Neutrophil (primary cell): ENCODE results near the gene PODXL2.

Experiments used
- H3K27ac ChIP-seq: fragments of 200-600 bp; sonication (generic); 2 replicates; pipeline ENCODE4 v1.5.1; 2016; ENCODE audit warnings: mild to moderate bottlenecking, moderate library complexity
- H3K27me3 ChIP-seq: fragments of 200-600 bp; sonication (generic); 2 replicates; pipeline ENCODE4 v1.6.0; 2016; ENCODE audit warnings: mild to moderate bottlenecking
- H3K36me3 ChIP-seq: fragments of 200-600 bp; sonication (generic); 2 replicates; pipeline ENCODE4 v1.5.1; 2017
- H3K4me1 ChIP-seq, 2 experiments: fragments of 200-600 bp in 1 of 2; sonication (generic) in 1 of 2; 1 replicate in 1 of 2; 2 replicates in 1 of 2; pipeline versions ENCODE4 v1.5.1 to v1.6.1; 2013 to 2016; ENCODE audit warnings: low read depth in 1 of 2, low read length in 1 of 2, mild to moderate bottlenecking in 1 of 2, moderate library complexity in 1 of 2; ENCODE audit not compliant: control insufficient read depth in 1 of 2, insufficient read depth in 1 of 2
- H3K4me3 ChIP-seq, 2 experiments: fragments of 200-600 bp in 1 of 2; sonication (generic) in 1 of 2; 1 replicate in 1 of 2; 2 replicates in 1 of 2; pipeline ENCODE4 v1.5.1; 2013 to 2016; ENCODE audit warnings: low read depth in 1 of 2, low read length in 1 of 2, mild to moderate bottlenecking in 1 of 2, moderate library complexity in 1 of 2
- H3K9me3 ChIP-seq: fragments of 200-600 bp; sonication (generic); 2 replicates; pipeline ENCODE4 v1.5.1; 2016
- TF ChIP-seq, protein P1 (sequence below): fragments of 200-600 bp; sonication (generic); IDR thresholded peaks from 2 replicates; pipeline ENCODE4 v1.5.1; 2016; ENCODE audit warnings: antibody characterized with exemption

Gene PODXL2

DNA sequence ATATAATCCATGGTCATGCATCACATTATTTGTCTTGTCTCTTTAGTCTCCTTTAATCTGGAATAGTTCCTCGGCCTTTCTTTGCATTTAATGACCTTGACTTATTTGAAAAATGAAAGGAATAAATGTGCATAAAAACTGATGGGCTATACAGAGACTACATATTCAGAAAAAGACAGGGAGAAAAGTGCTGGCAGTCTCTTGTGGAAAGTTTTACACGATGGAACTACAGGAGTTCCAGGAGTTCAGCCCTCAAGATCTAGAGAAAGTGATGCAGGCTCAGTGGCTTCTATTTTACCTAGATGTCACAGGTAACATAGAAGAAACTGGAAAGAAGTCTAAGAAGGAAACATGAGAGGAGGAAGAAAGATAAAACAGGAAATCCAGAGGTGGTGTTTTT lies 36.2 kb downstream of the PODXL2 start:
- Histone ChIP-seq H3K27ac (no peak overlapping the region), H3K4me3 (no peak overlapping the region), H3K27me3 (no peaks in the 10 kb centered on the region), H3K4me1 (no peaks in the 10 kb centered on the region), H3K9me3 (no peaks in the 10 kb centered on the region), H3K36me3 (no peaks in the 10 kb centered on the region)
- TF ChIP-seq, protein P1, sequence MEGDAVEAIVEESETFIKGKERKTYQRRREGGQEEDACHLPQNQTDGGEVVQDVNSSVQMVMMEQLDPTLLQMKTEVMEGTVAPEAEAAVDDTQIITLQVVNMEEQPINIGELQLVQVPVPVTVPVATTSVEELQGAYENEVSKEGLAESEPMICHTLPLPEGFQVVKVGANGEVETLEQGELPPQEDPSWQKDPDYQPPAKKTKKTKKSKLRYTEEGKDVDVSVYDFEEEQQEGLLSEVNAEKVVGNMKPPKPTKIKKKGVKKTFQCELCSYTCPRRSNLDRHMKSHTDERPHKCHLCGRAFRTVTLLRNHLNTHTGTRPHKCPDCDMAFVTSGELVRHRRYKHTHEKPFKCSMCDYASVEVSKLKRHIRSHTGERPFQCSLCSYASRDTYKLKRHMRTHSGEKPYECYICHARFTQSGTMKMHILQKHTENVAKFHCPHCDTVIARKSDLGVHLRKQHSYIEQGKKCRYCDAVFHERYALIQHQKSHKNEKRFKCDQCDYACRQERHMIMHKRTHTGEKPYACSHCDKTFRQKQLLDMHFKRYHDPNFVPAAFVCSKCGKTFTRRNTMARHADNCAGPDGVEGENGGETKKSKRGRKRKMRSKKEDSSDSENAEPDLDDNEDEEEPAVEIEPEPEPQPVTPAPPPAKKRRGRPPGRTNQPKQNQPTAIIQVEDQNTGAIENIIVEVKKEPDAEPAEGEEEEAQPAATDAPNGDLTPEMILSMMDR, result no peak

GRCh38 chr3:127665586-127665985 lies 36.6 kb downstream of the PODXL2 start:
- no peaks in the 10 kb centered on the region for H3K4me1 ChIP-seq
- no peak overlapping the region for H3K4me3 ChIP-seq
- no peaks in the 10 kb centered on the region for H3K9me3 ChIP-seq
- no peaks in the 10 kb centered on the region for H3K36me3 ChIP-seq
- TF ChIP-seq, protein P1, result no peak
- H3K27ac ChIP-seq, result no peak overlapping the region
- H3K27me3 ChIP-seq, result no peaks in the 10 kb centered on the region

- H3K4me1 ChIP-seq, result peaks cover 6 to 7% of the 10 kb centered on the region in 2 experiments
- no peak overlapping the region for H3K4me3 ChIP-seq
- H3K9me3 ChIP-seq, result no peaks in the 10 kb centered on the region
- TF ChIP-seq, protein P1, result no peak
- H3K36me3 ChIP-seq, result no peaks in the 10 kb centered on the region
- H3K27ac ChIP-seq, result no peak overlapping the region
- H3K27me3 ChIP-seq, result no peaks in the 10 kb centered on the region
These were observed 37.7 kb downstream of the PODXL2 start for GRCh38 chr3:127666676-127667075.

- Histone ChIP-seq H3K4me1 (peaks cover 11 to 12% of the 10 kb centered on the region in 2 experiments), H3K36me3 (no peaks in the 10 kb centered on the region), H3K9me3 (no peaks in the 10 kb centered on the region), H3K27me3 (no peaks in the 10 kb centered on the region), H3K27ac (no peak overlapping the region), H3K4me3 (no peak overlapping the region)
- TF ChIP-seq, protein P1, result no peak
These were observed 38.2 kb downstream of the PODXL2 start for GRCh38 chr3:127667119-127667681.

- Histone ChIP-seq H3K4me3 (no peak overlapping the region), H3K27ac (no peak overlapping the region), H3K9me3 (no peaks in the 10 kb centered on the region), H3K36me3 (peaks cover 5% of the 10 kb centered on the region), H3K4me1 (peaks cover 12 to 18% of the 10 kb centered on the region in 2 experiments), H3K27me3 (no peaks in the 10 kb centered on the region)
- TF ChIP-seq, protein P1, result no peak
These were observed 39.9 kb downstream of the PODXL2 start for GRCh38 chr3:127668906-127669305.
